Panc1 (cell line): ENCODE measurements around the gene FGD3. TPM values are rescaled to one million over a fixed set of nuclear protein-coding genes. Genes with fewer than 3 reads are reported as not detected.
"Not testable (repeated sequence)": the region's sequence is repeated elsewhere in the genome, so short reads cannot be mapped to it uniquely, and the experiment has no call there.

ENCODE experiments used
- ATAC-seq: fragments of 200-7000 bp; cut with Tn5 transposase; 2 replicates; pipeline ENCODE4 v1.9.1; 2020; ENCODE audit warnings: mild to moderate bottlenecking, moderate library complexity
- BruUV-seq: library from RNA; stranded (reverse); fragments of 400-500 nt; replicated peaks from 2 replicates; lab custom pipeline; 2021; lab: Mats Ljungman, UMichigan
- CTCF ChIA-PET: fragments of 300-600 bp; sonication (Branson Sonifier 250); formaldehyde crosslinking; loops from one replicate; lab custom pipeline; 2022; ENCODE audit warnings: antibody characterized with exemption; lab: Charles Lee
- POLR2A ChIA-PET: fragments of 300-600 bp; sonication (Branson Sonifier 250); formaldehyde crosslinking; loops from one replicate; lab custom pipeline; 2022; ENCODE audit warnings: antibody characterized with exemption; lab: Charles Lee
- DNase-seq: peaks from one replicate; pipeline ENCODE4 v3.0.0-alpha.2; 2010; ENCODE audit warnings: low read depth, low spot score
- H3K27ac ChIP-seq: 2 replicates; pipeline ENCODE4 v1.5.1; 2011; ENCODE audit warnings: mild to moderate bottlenecking, low read length, inconsistent platforms
- H3K27me3 ChIP-seq: fragments of 200-500 bp; sonication (Bioruptor generic); 2 replicates; pipeline ENCODE4 v1.6.0; 2014; ENCODE audit warnings: low read length, inconsistent platforms; ENCODE audit not compliant: control insufficient read depth, insufficient read depth
- H3K36me3 ChIP-seq: fragments of 200-500 bp; sonication (Bioruptor generic); 2 replicates; pipeline ENCODE4 v1.5.1; 2014; ENCODE audit warnings: inconsistent platforms, mild to moderate bottlenecking, low read length, moderate library complexity; ENCODE audit not compliant: control insufficient read depth, insufficient read depth
- H3K4me1 ChIP-seq: 2 replicates; pipeline ENCODE4 v1.5.1; 2011; ENCODE audit warnings: inconsistent platforms, mild to moderate bottlenecking, low read length, moderate library complexity; ENCODE audit not compliant: control insufficient read depth, insufficient read depth
- H3K4me3 ChIP-seq, 2 experiments: 2 replicates each; pipeline ENCODE4 v1.5.1; 2011 to 2012; ENCODE audit warnings: low read depth in 2 of 2, low read length in 2 of 2, mild to moderate bottlenecking in 2 of 2, inconsistent platforms in 1 of 2, moderate library complexity in 1 of 2
- H3K9me3 ChIP-seq: fragments of 200-500 bp; sonication (Bioruptor generic); 2 replicates; pipeline ENCODE4 v1.5.1; 2014; ENCODE audit warnings: low read depth, mild to moderate bottlenecking, inconsistent platforms, low read length, moderate library complexity; ENCODE audit not compliant: control insufficient read depth, insufficient read depth
- POLR2AphosphoS5 ChIP-seq: IDR thresholded peaks from 2 replicates; pipeline ENCODE4 v1.6.1; 2012; ENCODE audit warnings: mild to moderate bottlenecking, low read depth, low read length, moderate library complexity
- TCF7L2 ChIP-seq: IDR thresholded peaks from 2 replicates; pipeline ENCODE4 v1.6.1; 2011; ENCODE audit warnings: mild to moderate bottlenecking, low read depth, low read length, inconsistent platforms
- in situ Hi-C: cut with HindIII; loops from 2 replicates; pipeline ENCODE4 v1.10.0; 2016; ENCODE audit warnings: low sequenced_read_pairs, low pct_unique_long_range_greater_than_20kb
- intact Hi-C: fragments of 100-400 bp; cut with micrococcal nuclease; formaldehyde crosslinking; loops from one replicate; pipeline ENCODE4 v1.10.0; 2022; ENCODE audit not compliant: unreplicated experiment
- total RNA-seq: library from RNA; stranded (reverse); gene quantifications from one replicate; pipeline ENCODE4 v1.2.1, GENCODE V29; 2021; ENCODE audit not compliant: unreplicated experiment
- TF ChIP-seq, protein P1 (sequence below): fragments of 450-650 bp; IDR thresholded peaks from 2 replicates; pipeline ENCODE4 v1.5.1; 2017; ENCODE audit warnings: mild to moderate bottlenecking
- TF ChIP-seq, protein P2 (sequence below), 2 experiments: IDR thresholded peaks; 2 replicates each; pipeline ENCODE4 v1.6.1; 2011 to 2012; ENCODE audit warnings: low read depth in 2 of 2, control low read depth in 1 of 2, low read length in 1 of 2, mild to moderate bottlenecking in 1 of 2, moderate library complexity in 1 of 2; ENCODE audit not compliant: insufficient read depth in 1 of 2

FGD3 gene
- total RNA-seq, 1 experiment from 2014 or later: 0.80 TPM

DNA sequence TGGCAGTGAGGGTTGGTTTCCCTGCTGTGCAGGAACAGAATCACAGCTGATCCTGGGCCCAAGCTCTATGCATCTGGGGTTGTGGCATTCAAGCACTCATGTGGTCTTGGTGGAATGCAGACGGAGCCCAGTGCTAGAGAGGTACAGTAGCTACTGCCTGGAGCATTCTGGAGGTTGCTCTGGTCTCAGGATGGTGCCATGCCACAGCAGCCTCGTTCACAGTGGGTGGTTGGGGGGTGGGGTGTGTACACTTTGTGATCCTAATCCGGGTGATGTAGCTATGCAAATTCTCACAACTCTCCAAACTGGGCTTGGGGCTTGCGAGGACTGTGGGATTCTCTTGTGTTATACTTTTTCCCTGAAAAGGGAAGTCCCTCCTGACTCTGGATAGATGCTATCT is 45.2 kb downstream of the FGD3 start:
- no TSS peak for BruUV-seq
- H3K27me3 ChIP-seq: no peaks in the 10 kb centered on the region
- CTCF ChIA-PET: no interaction called here
- POLR2A ChIA-PET: no interaction called here
- H3K4me1 ChIP-seq: no peaks in the 10 kb centered on the region
- intact Hi-C loops (no loop called here), in situ Hi-C loops (no loop called here)
- TF ChIP-seq POLR2AphosphoS5: no peak
- no peak for DNase-seq
- H3K27ac ChIP-seq: no peak overlapping the region
- H3K9me3 ChIP-seq: no peaks in the 10 kb centered on the region
- no peak for ATAC-seq
- no peaks in the 10 kb centered on the region for H3K36me3 ChIP-seq
- no peak overlapping the region for H3K4me3 ChIP-seq

DNA sequence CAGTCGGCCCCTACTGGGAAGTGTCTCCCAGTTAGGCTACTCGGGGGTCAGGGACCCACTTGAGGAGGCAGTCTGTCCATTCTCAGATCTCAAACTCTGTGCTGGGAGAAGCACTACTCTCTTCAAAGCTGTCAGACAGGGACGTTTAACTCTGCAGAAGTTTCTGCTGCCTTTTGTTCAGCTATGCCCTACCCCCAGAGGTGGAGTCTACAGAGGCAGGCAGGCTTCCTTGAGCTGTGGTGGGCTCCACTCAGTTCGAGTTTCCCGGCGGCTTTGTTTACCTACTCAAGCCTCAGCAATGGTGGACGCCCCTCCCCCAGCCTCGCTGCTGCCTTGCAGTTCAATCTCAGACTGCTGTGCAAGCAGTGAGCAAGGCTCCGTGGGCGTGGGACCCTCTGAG is 51.5 kb downstream of the FGD3 start:
- H3K27me3 ChIP-seq, H3K36me3 ChIP-seq, intact Hi-C loops, DNase-seq, BruUV-seq, H3K27ac ChIP-seq, H3K9me3 ChIP-seq, in situ Hi-C loops, CTCF ChIA-PET, H3K4me1 ChIP-seq, H3K4me3 ChIP-seq, ATAC-seq: not testable (repeated sequence)
- POLR2A ChIA-PET: interaction anchor here (0.6 kb wide), 2 partner anchors 9 to 14 kb away, joined by 5 read pairs; no protein-coding TSS in a partner anchor

DNA sequence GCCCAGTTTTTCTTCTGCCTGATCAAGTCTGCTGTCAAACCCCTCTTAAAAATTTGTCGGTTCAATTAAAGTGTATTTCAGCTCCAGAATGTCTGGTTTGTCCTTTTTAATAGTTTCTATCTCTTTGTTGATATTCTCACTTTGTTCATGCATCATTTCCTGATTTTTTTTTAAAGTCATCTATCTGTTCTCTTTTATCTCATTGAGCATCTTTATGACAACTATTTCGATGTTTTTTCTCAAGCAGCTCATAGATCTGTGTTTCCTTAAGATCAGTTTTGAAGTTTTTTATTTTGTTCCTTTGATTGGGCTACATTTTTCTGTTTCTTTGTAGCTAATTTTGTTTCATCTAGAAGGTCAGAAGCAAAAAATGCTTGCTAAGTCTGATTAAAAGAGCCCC is 53.7 kb downstream of the FGD3 start:
- intact Hi-C loops (loop anchor here (10.0 kb wide), 1 partner anchor 94 kb away; the partner anchor contains the start of gene CARD19), in situ Hi-C loops (no loop called here)
- BruUV-seq: no TSS peak

More for the DNA sequence above, 53.7 kb downstream of the FGD3 start:
- ChIA-PET CTCF (no interaction called here), POLR2A (interaction anchor here (0.7 kb wide), 1 partner anchor 26 kb away, joined by 4 read pairs; no protein-coding TSS in a partner anchor)
- H3K27ac ChIP-seq: no peak overlapping the region
- ATAC-seq: no peak
- TF ChIP-seq POLR2AphosphoS5 (no peak), TCF7L2 (no peak)
- TF ChIP-seq, protein P1, sequence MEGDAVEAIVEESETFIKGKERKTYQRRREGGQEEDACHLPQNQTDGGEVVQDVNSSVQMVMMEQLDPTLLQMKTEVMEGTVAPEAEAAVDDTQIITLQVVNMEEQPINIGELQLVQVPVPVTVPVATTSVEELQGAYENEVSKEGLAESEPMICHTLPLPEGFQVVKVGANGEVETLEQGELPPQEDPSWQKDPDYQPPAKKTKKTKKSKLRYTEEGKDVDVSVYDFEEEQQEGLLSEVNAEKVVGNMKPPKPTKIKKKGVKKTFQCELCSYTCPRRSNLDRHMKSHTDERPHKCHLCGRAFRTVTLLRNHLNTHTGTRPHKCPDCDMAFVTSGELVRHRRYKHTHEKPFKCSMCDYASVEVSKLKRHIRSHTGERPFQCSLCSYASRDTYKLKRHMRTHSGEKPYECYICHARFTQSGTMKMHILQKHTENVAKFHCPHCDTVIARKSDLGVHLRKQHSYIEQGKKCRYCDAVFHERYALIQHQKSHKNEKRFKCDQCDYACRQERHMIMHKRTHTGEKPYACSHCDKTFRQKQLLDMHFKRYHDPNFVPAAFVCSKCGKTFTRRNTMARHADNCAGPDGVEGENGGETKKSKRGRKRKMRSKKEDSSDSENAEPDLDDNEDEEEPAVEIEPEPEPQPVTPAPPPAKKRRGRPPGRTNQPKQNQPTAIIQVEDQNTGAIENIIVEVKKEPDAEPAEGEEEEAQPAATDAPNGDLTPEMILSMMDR: no peak
- TF ChIP-seq, protein P2, sequence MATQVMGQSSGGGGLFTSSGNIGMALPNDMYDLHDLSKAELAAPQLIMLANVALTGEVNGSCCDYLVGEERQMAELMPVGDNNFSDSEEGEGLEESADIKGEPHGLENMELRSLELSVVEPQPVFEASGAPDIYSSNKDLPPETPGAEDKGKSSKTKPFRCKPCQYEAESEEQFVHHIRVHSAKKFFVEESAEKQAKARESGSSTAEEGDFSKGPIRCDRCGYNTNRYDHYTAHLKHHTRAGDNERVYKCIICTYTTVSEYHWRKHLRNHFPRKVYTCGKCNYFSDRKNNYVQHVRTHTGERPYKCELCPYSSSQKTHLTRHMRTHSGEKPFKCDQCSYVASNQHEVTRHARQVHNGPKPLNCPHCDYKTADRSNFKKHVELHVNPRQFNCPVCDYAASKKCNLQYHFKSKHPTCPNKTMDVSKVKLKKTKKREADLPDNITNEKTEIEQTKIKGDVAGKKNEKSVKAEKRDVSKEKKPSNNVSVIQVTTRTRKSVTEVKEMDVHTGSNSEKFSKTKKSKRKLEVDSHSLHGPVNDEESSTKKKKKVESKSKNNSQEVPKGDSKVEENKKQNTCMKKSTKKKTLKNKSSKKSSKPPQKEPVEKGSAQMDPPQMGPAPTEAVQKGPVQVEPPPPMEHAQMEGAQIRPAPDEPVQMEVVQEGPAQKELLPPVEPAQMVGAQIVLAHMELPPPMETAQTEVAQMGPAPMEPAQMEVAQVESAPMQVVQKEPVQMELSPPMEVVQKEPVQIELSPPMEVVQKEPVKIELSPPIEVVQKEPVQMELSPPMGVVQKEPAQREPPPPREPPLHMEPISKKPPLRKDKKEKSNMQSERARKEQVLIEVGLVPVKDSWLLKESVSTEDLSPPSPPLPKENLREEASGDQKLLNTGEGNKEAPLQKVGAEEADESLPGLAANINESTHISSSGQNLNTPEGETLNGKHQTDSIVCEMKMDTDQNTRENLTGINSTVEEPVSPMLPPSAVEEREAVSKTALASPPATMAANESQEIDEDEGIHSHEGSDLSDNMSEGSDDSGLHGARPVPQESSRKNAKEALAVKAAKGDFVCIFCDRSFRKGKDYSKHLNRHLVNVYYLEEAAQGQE (IDR thresholded peaks at IDR 0.05; ENCODE audit: insufficient read depth in 1 of 2, low read depth in 2 of 2, low read length in 1 of 2): no peak
- no peak overlapping the region for H3K4me3 ChIP-seq
- DNase-seq: no peak
- H3K9me3 ChIP-seq: no peaks in the 10 kb centered on the region
- H3K27me3 ChIP-seq: no peaks in the 10 kb centered on the region
- peaks cover 3% of the 10 kb centered on the region for H3K4me1 ChIP-seq
- no peaks in the 10 kb centered on the region for H3K36me3 ChIP-seq
